Activated CD4-positive, CD25-positive, alpha-beta regulatory T cell treated with anti-CD3 and anti-CD28 coated beads, Interleukin-2, amount 50 U/mL, for 24 hours (primary cell): Measurements from ENCODE around the gene PLD5.
"Not testable (repeated sequence)": the region's sequence is repeated elsewhere in the genome, so short reads cannot be mapped to it uniquely, and the experiment has no call there.

Experiments used
- ATAC-seq, 2 donors: fragments of 150-1000 bp; cut with Tn5 transposase; one replicate each; pipeline ENCODE4 v1.10.0; 2021; ENCODE audit warnings: mild to moderate bottlenecking in 1 of 2, moderate library complexity in 1 of 2

The PLD5 gene

GRCh38 chr1:242208021-242208420, 316.5 kb downstream of the PLD5 start:
- no peak for ATAC-seq

DNA sequence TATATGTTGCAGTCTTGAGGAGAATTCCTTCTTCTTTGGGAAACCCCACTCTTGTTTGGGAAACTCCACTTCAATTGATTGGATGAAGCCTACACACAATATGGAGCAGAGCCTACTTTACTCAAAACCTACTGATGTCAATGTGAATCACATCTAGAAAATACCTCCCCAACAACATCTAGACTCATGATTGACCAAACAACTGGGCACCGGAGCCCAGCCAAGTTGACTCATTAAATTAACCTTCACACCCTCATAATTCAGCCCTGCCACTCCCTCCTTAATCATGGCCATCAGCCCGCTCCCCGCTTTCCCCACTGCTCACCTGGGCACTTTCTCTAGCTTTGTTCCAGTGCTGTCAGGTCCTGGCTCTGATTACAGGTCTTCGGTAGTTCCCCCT, 317.5 kb downstream of the PLD5 start:
- no peak for ATAC-seq

DNA sequence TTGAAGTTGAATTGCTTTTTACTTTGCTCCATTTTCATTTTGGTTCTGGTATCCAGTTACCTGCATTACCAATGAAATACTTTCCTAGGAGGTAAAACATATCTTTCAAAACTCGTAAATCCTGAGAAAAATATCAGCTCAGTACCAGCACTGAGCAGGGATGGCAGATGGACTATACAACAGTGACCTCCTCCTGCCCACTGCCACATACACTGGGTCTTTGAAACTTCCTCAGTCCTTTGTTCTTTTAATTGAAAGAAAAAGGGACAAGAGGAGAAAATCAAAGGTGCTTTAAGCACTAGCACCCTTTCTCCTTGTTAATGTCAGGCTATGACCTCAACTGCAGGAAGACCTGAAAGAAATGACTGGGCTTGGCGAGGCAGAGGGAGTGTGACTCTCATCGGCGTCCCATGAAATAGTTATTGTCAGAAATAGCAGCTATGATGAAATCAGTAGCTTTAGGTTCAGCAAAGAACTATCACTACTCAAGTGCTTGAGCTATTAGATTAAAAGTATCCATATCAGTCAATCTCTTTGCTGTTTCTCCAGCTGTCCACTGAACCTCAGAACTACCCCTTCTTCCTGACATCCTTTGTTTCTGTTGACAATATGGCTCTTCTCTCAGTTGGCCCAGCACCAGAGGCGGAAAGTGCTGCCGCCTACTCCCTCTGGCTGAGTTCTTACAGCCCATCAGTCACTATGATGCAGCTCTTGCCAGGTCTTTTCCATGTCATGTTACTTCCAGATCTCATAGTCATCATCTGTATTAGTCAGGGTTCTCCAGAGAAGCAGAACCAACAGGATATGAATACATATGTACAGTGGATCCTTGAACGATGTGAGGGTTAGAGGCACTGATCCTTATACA, 318.6 kb downstream of the PLD5 start:
- no peak for ATAC-seq

- ATAC-seq: no peak
These were observed 321.2 kb downstream of the PLD5 start for GRCh38 chr1:242203262-242203661.

- ATAC-seq: no peak
These were observed 323.4 kb downstream of the PLD5 start for GRCh38 chr1:242201090-242201489.

DNA sequence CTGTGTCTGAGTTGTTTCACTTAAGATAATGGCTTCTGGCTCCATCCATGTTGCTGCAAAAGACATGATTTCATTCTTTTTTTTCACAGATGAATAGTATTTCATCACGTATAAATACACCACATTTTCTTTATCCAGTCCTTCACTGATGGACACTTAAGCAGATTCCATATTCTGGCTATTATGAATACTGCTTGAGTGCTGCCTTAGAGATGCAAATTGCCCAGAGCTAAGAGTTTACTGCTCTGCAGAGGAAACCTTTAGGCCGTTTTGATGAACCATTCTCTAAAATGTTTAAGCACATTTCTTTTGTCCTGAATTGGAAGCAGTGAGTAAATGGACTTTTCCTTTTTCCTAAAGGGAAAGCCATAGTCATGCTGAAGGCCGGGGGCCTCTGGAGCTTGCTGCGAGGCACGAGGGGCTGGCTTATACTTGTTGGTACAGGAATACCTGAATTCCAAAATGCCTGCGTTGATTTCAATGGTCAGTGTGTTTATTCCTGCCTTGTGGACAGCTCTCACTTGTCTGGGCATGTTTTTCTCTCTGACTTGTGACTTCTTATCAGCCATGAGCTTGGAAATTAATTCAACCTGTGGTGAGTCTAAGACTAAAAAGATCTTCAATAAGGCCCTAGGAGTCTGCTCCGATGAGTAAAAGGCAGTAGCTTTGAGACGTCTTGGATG, 324.6 kb downstream of the PLD5 start:
- ATAC-seq: no peak

DNA sequence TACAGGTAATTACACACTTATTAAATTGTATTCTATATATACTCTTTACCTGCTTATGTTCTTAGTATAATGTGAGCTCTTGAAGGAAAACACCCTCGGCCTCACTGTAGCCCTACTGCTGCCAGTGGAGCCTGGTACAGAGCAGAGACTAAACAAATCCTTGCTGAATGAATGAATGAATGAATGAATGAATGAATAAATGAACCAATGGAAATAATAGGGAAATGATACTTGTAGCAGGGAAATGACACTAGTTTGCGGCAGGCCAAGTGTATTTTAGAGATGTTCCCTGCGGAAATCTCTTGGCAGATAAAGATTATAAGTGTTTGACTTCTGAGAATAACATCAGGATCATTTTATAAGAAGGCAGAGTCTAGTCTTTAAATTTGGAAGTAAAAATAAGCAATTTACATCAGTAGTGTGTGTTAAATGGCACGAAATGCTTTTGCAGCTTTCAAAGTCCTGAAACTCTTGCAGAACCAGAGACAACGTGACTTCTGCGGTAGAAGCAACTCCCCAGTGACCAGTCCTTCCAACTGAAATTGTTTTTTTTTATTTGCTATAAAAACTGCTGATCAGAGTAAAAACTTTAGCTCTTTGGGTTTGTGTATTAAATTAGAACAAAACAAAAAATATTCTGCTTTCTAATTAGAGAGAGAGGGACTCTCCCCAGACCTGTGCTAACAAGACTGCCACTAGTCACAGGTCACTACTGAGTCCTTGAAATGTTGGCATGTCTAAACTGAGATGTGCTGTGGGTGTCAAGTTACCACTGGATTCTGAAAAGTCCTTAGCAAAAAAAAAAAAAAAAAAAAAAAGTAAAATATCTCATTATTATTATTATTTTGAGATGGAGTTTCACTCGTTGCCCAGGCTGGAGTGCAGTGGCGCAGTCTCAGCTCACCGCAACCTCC, 326.3 kb downstream of the PLD5 start:
- no peak for ATAC-seq

DNA sequence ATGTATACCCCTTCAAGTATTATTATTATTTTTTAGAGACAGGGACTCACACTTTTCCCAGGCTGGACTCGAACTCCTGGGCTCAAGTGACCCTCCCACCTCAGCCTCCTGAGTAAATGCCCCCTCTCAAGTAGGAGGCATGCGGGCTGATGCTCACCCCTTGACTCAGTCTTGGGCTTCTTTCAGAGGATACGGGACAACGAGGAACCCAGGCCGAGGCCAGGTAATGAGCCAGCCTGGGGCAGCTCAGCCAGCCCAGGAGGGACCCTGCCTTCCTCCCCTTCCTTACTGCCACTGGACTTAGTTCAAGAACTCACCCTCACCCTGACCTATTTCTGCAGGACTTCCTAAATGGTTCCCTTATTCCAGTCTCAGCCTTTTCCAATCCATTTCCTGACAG, 327.6 kb downstream of the PLD5 start:
- ATAC-seq: no peak

DNA sequence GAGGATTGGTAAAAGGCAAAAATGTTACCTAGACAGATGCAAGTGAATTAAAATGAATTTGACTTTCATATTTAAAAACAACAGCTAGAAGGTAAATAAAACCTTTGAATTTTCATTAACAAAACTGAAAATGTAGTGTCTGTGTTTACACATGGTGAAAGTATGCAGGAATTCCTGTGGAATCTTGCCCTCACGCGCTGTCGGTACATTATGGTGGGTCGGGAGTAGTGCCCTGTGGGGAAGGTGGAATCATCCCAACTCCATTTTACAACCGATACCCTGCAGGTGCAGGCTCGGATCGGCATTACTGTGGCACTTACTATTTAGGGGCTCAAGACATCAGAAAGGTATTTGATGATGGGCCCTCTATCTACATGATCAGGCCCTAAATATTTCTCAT, 328.4 kb downstream of the PLD5 start:
- no peak for ATAC-seq

- no peak for ATAC-seq
These were observed 334.9 kb downstream of the PLD5 start for GRCh38 chr1:242189591-242189990.

- ATAC-seq: no peak
These were observed 336.7 kb downstream of the PLD5 start for GRCh38 chr1:242187816-242188215.

DNA sequence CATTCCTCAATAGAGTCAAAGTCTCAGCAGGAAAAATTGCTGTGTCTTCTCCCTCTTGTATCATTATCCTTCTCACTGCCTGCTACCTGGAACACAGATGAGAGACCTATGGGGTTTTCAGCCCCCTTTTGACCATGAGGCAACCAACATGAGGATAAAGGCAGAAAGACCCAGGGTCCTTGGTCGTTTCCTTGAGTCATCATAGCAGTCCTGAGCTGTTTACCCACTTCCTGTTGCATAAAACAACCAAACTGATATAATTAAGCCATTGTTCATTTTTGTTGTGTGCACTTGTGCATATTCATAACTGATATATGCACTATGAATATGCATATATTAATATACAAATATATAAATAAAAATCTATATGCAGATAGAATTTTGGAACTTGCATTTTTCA, 337.3 kb downstream of the PLD5 start:
- no peak for ATAC-seq

DNA sequence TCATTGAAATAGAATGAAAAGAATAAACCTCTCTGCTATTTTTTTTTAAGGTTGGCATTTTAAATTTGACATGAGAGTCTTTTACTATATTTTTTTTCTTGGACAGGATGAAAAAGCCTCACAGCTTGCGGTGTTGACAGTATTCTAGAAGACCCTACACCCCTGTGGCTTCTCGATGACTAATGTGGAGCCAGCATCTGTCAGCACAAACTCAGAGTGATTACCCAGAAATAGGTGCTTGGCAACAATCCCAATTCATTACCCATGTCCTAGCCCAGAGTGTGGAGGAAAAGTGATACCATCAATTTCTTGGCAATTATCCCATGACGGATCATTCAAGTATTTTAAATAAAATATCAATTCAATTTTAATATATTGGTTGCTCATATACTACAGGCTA, 338.8 kb downstream of the PLD5 start:
- ATAC-seq: no peak

- no peak for ATAC-seq
These were observed 339.5 kb downstream of the PLD5 start for GRCh38 chr1:242184955-242185354.

DNA sequence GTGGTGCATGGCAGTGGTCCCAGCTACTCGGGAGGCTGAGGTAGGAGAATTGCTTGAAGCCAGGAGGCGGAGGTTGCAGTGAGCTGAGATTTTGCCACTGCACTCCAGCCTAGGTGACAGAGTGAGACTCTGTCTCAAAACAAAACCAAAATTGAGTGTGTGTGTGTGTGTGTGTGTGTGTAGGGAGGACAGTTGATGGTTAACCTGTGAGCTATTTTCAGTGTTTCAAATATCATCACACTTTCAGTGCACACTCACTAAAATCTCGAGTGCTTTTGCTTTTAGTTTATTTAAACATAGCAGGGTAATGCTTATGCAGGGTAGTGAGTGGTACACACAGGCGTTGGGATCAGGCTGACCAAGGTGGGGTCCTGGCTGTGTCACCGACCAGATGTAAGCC, 344.7 kb downstream of the PLD5 start:
- ATAC-seq: not testable (repeated sequence)

GRCh38 chr1:242178924-242179708, 345.4 kb downstream of the PLD5 start:
- ATAC-seq: no peak

DNA sequence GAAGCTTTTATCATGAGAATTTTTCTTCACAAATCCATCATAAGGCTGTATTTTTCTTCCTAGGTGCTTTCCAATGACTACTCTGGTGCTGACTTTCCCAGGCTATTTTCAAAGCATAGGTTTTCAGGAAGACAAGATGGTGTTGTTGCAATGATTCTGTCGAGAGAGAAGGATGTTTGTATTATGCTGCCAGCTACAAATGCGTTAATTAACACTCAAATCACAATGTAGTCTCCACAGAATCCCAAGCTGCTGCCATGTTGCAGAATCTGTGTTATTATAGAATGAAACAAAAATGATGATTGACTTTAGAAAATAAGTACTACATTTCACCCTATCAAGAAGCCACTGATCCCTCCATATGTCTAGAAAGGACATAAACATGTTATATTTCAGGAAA, 346.1 kb downstream of the PLD5 start:
- ATAC-seq: no peak

DNA sequence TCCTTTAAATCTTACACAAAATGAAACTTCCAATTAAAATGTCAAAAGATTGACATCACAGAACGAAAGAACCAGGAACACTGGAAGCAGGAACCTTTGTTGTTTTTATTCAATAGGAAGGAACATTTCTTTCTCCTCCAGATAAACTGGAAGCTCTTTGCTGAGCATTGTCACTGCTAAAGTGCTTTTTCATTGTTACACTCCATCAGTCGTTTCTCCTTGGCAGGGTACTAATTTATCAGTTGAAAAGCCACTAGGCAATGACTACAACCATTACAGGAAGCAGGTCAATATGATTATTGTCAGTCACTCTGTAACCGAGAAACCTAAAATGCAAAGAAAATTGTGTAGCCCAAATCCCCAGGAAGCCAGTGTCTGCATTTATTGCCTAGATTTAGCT, 362.4 kb downstream of the PLD5 start:
- ATAC-seq: no peak

DNA sequence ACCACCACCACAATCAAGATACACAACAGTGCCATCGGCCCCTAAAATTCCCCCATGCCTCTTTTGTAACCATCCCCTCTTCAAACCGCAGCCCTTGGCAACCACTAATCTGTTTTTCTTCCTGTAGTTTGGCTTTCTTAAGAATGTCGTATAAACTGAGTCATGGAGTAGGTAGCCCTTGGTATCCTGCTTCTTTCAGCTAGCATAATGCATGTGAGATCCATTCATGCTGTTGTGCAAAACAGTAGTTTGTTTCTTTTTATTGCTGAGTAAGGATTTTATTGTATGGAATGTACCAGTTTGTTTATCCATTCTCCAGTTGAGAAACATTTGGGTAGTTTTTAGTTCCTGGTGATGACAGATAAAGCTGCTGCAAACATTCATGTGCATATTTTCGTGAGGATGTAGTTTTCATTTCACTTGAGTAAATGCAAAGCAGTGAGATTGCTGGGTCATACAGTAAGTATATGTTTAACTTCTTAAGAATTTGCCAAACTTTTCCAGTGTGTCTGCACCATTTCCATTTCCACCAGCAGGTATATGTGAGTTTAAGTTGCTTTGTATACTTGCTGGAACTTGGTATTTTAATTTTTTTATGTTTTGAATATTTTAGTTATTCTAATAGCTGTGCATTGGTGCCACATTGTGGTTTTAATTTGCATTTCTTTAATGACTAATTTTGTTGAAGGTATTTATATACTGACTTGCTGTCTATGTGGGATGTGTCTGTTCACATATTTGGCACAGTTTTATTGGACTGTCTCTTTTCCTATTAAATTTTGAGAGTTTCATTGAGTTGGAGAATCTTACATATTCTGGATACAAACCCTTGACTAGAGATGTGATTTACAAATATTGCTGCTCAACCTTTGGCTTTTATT, 377.2 kb downstream of the PLD5 start:
- ATAC-seq: no peak

GRCh38 chr1:242146652-242147051, 377.8 kb downstream of the PLD5 start:
- no peak for ATAC-seq

DNA sequence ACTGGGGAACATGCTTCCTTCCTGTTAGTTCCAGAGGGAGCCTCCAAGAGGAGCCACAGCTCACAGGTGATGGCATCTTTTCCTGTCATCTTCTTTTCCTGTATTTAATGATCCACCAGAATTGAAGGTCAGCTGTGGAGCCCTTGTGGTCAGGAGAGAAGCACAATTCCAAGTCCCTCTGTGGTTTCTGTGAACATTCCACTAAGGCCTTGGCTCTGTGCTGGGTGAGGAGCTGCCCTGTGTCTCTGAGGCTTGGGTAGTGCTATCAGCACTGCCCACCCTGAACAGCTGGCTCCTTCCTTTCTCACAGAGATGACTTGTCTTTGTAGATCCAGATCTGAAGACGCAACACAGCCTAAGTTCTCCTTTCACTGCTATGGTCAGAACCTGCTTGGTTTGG, 383.7 kb downstream of the PLD5 start:
- ATAC-seq: no peak
